Thyroid gland (tissue), 4 donors: ENCODE measurements around the gene DDX54. TPM values are rescaled to one million over a fixed set of nuclear protein-coding genes. Genes with fewer than 3 reads are reported as not detected.

Experiments
- DNase-seq, 2 donors: peaks; one replicate each; pipeline ENCODE4 v3.0.0-alpha.2; 2019
- H3K27ac ChIP-seq, 3 donors: fragments of 200-600 bp; sonication (generic); 1 replicate in 2 of 3; 2 replicates in 1 of 3; pipeline ENCODE4 v1.5.1; 2016 to 2019; ENCODE audit warnings: mild to moderate bottlenecking in 1 of 3, moderate library complexity in 1 of 3
- H3K27me3 ChIP-seq: fragments of 200-600 bp; sonication (generic); one replicate; pipeline ENCODE4 v1.5.1; 2019
- H3K36me3 ChIP-seq, 2 donors: fragments of 200-600 bp; sonication (generic); one replicate each; pipeline ENCODE4 v1.5.1; 2016 to 2019
- H3K4me1 ChIP-seq, 2 donors: fragments of 200-600 bp; sonication (generic); one replicate each; pipeline ENCODE4 v1.5.1; 2017 to 2019
- H3K4me3 ChIP-seq, 3 donors: fragments of 200-600 bp; sonication (generic); replicated peaks in 1 of 3; 1 replicate in 2 of 3; 2 replicates in 1 of 3; pipeline ENCODE4 v1.5.1; 2016; ENCODE audit warnings: mild to moderate bottlenecking in 1 of 3
- H3K9me3 ChIP-seq: fragments of 200-600 bp; sonication (generic); one replicate; pipeline ENCODE4 v1.5.1; 2017
- CTCF ChIP-seq, 6 experiments: fragments of 200-600 bp in 3 of 6; fragments of 450-650 bp in 3 of 6; sonication (generic) in 3 of 6; IDR thresholded peaks; one replicate each; pipeline ENCODE4 v1.5.1; 2016 to 2019; ENCODE audit warnings: antibody characterized with exemption in 6 of 6, mild to moderate bottlenecking in 2 of 6, inconsistent platforms in 1 of 6, moderate library complexity in 1 of 6
- POLR2A ChIP-seq, 2 donors: fragments of 450-650 bp; IDR thresholded peaks; one replicate each; pipeline ENCODE4 v1.6.1; 2017; ENCODE audit warnings: antibody characterized with exemption in 2 of 2, mild to moderate bottlenecking in 2 of 2, moderate library complexity in 1 of 2
- WGBS, 2 donors: methylation state at CpG; one replicate each; pipeline ENCODE4 v1.1.5; 2017; 5-methylcytosine and 5-hydroxymethylcytosine counted together
- intact Hi-C: fragments of 100-400 bp; cut with DNase I; formaldehyde crosslinking; loops from one replicate; pipeline ENCODE4 v1.15.1; 2023
- total RNA-seq, 4 donors: library from RNA; depleted of rRNA; stranded (reverse); fragments of >200 nt; gene quantifications; one replicate each; pipeline ENCODE4 v1.2.3, GENCODE V29; 2016

Gene DDX54
- total RNA-seq, 4 donors from 2014 or later, result 59.9 to 79.3 (median 68.8) TPM

GRCh38 chr12:113195598-113195997 lies 10.3 kb upstream of the DDX54 start:
- intact Hi-C loops, result loop anchor here (10.0 kb wide), 2 partner anchors 139 to 229 kb away; partner anchors contain the start of genes SDSL and SLC8B1

GRCh38 chr12:113194971-113195391 lies 9.7 kb upstream of the DDX54 start:
- WGBS, 2 donors, result 83 to 90% methylated on average over 3 to 4 of the region's 4 CpGs
- peaks cover 0 to 13% of the 10 kb centered on the region in 2 donors for H3K4me1 ChIP-seq
- no peaks in the 10 kb centered on the region for H3K27me3 ChIP-seq
- DNase-seq, result no peak
- intact Hi-C loops, result loop anchor here (10.0 kb wide), 2 partner anchors 140 to 230 kb away; partner anchors contain the start of genes SDSL and SLC8B1
- no peak overlapping the region for H3K27ac ChIP-seq
- H3K9me3 ChIP-seq, result no peaks in the 10 kb centered on the region
- H3K4me3 ChIP-seq, result no peak overlapping the region
- peaks cover 10 to 18% of the 10 kb centered on the region in 2 donors for H3K36me3 ChIP-seq
- TF ChIP-seq CTCF (IDR thresholded peaks at IDR 0.05) (no peak), POLR2A (IDR thresholded peaks at IDR 0.05) (no peak)

More at GRCh38 chr12:113195598-113195997, 10.3 kb upstream of the DDX54 start:
- TF ChIP-seq POLR2A (IDR thresholded peaks at IDR 0.05) (no peak), CTCF (IDR thresholded peaks at IDR 0.05) (no peak)
- Histone ChIP-seq H3K27ac (no peak overlapping the region), H3K4me1 (peaks cover 0 to 13% of the 10 kb centered on the region in 2 donors), H3K36me3 (peaks cover 10 to 12% of the 10 kb centered on the region in 2 donors), H3K9me3 (no peaks in the 10 kb centered on the region), H3K4me3 (no peak overlapping the region), H3K27me3 (no peaks in the 10 kb centered on the region)
- no peak for DNase-seq
- WGBS, 2 donors, result 91 to 95% methylated on average over 13 of the region's 13 CpGs

- intact Hi-C loops, result loop anchor here (10.0 kb wide), 2 partner anchors 144 to 234 kb away; partner anchors contain the start of genes SDSL and SLC8B1
- 96 to 100% methylated on average over 3 to 17 of the region's 19 CpGs for WGBS, 2 donors
Measured at GRCh38 chr12:113191227-113191626, 5.9 kb upstream of the DDX54 start.

GRCh38 chr12:113190761-113191160 lies 5.5 kb upstream of the DDX54 start:
- intact Hi-C loops, result loop anchor here (10.0 kb wide), 2 partner anchors 144 to 234 kb away; partner anchors contain the start of genes SDSL and SLC8B1
- Histone ChIP-seq H3K27me3 (no peaks in the 10 kb centered on the region), H3K36me3 (peaks cover 10 to 18% of the 10 kb centered on the region in 2 donors), H3K9me3 (no peaks in the 10 kb centered on the region), H3K4me3 (no peak overlapping the region), H3K27ac (no peak overlapping the region), H3K4me1 (peaks cover 5 to 19% of the 10 kb centered on the region in 2 donors)
- DNase-seq, result no peak
- no peak for TF ChIP-seq CTCF (IDR thresholded peaks at IDR 0.05)
- no peak for TF ChIP-seq POLR2A (IDR thresholded peaks at IDR 0.05)
- 85 to 90% methylated on average over 3 to 4 of the region's 4 CpGs for WGBS, 2 donors

More at GRCh38 chr12:113191227-113191626, 5.9 kb upstream of the DDX54 start:
- TF ChIP-seq POLR2A (IDR thresholded peaks at IDR 0.05) (no peak), CTCF (IDR thresholded peaks at IDR 0.05) (no peak)
- peaks cover 3 to 17% of the 10 kb centered on the region in 2 donors for H3K4me1 ChIP-seq
- DNase-seq, result no peak
- no peak overlapping the region for H3K27ac ChIP-seq
- no peak overlapping the region for H3K4me3 ChIP-seq
- H3K9me3 ChIP-seq, result no peaks in the 10 kb centered on the region
- H3K36me3 ChIP-seq, result peaks cover 10 to 18% of the 10 kb centered on the region in 2 donors
- no peaks in the 10 kb centered on the region for H3K27me3 ChIP-seq

GRCh38 chr12:113189361-113189760 lies 4.1 kb upstream of the DDX54 start:
- WGBS, 2 donors, result 72 to 86% methylated on average over 2 of the region's 2 CpGs
- H3K9me3 ChIP-seq, result no peaks in the 10 kb centered on the region
- TF ChIP-seq CTCF (IDR thresholded peaks at IDR 0.05) (no peak), POLR2A (IDR thresholded peaks at IDR 0.05) (no peak)
- H3K4me1 ChIP-seq, result peaks cover 6 to 20% of the 10 kb centered on the region in 2 donors
- no peak for DNase-seq
- H3K4me3 ChIP-seq, result no peak overlapping the region
- intact Hi-C loops, result no loop called here
- peaks cover 10 to 18% of the 10 kb centered on the region in 2 donors for H3K36me3 ChIP-seq
- H3K27ac ChIP-seq, result no peak overlapping the region
- no peaks in the 10 kb centered on the region for H3K27me3 ChIP-seq
